HCT116 (cell line): Measurements from ENCODE around the gene TSC22D1.

Experiments used
- EZH2 ChIP-seq: fragments of 200-600 bp; sonication (generic); IDR thresholded peaks from 2 replicates; pipeline ENCODE4 v1.6.1; 2017; ENCODE audit warnings: antibody characterized with exemption, mixed run types
- EZH2phosphoT487 ChIP-seq: fragments of 200-600 bp; IDR thresholded peaks from 2 replicates; pipeline ENCODE4 v1.6.1; 2018; ENCODE audit warnings: antibody characterized with exemption, borderline replicate concordance
- FOSL1 ChIP-seq: IDR thresholded peaks from 2 replicates; pipeline ENCODE4 v1.6.1; 2012; ENCODE audit warnings: low read depth
- POLR2A ChIP-seq: IDR thresholded peaks from 2 replicates; pipeline ENCODE4 v1.7.0; 2011; ENCODE audit warnings: borderline replicate concordance; ENCODE audit not compliant: insufficient read depth, insufficient read length; ENCODE audit errors: extremely low read depth
- POLR2AphosphoS5 ChIP-seq: IDR thresholded peaks from 2 replicates; pipeline ENCODE4 v1.6.1; 2011; ENCODE audit warnings: mild to moderate bottlenecking, low read depth, low read length, moderate library complexity
- RAD21 ChIP-seq: IDR thresholded peaks from 2 replicates; pipeline ENCODE4 v1.6.1; 2012; ENCODE audit warnings: low read depth, mild to moderate bottlenecking
- SIN3A ChIP-seq: IDR thresholded peaks from 2 replicates; pipeline ENCODE4 v1.6.1; 2012; ENCODE audit warnings: low read depth
- TF ChIP-seq, protein P1 (sequence below), 3 experiments: fragments of 200-600 bp in 1 of 3; sonication (generic) in 1 of 3; IDR thresholded peaks in 2 of 3; conservative IDR thresholded peaks in 1 of 3; 2 replicates each; pipeline ENCODE4 v1.5.1; 2012 to 2017; ENCODE audit warnings: low read depth in 2 of 3, low read length in 2 of 3, antibody characterized with exemption in 1 of 3, borderline replicate concordance in 1 of 3, control low read depth in 1 of 3, mild to moderate bottlenecking in 1 of 3, mixed read lengths in 1 of 3, mixed run types in 1 of 3, moderate library complexity in 1 of 3; ENCODE audit not compliant: insufficient read depth in 1 of 3
- TF ChIP-seq, protein P2 (sequence below): IDR thresholded peaks from 2 replicates; pipeline ENCODE4 v1.6.1; 2012
- TF ChIP-seq, protein P3 (sequence below): IDR thresholded peaks from 2 replicates; pipeline ENCODE4 v1.6.1; 2011; ENCODE audit warnings: mild to moderate bottlenecking, low read length, moderate library complexity; ENCODE audit not compliant: insufficient replicate concordance; ENCODE audit errors: extremely low read depth
- TF ChIP-seq, protein P4 (sequence below): IDR thresholded peaks from 2 replicates; pipeline ENCODE4 v1.6.1; 2012; ENCODE audit warnings: low read depth

DNA sequence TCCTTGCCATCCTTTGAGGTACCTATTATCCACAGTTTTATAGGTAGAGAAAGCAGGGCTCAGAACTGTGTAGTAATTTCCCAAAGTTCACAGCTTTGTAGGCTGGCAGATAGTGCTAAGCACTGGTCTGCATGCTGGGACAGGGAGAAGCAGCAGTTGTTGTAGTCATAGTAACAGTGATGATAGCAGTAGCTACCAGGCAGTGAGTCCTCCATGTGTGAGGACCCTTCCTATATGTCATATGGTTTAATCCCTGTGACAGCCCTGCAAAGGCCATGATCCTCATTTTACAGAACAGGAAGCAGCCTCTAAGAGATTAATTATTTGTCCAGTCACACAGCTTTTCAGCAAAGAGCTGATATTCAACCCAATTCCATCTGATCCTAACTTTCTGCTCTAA, 181.5 kb downstream of the TSC22D1 start:
- no peak for TF ChIP-seq POLR2A
- no peak for TF ChIP-seq POLR2AphosphoS5
- TF ChIP-seq RAD21, result no peak
- no peak for TF ChIP-seq EZH2
- TF ChIP-seq, protein P1, sequence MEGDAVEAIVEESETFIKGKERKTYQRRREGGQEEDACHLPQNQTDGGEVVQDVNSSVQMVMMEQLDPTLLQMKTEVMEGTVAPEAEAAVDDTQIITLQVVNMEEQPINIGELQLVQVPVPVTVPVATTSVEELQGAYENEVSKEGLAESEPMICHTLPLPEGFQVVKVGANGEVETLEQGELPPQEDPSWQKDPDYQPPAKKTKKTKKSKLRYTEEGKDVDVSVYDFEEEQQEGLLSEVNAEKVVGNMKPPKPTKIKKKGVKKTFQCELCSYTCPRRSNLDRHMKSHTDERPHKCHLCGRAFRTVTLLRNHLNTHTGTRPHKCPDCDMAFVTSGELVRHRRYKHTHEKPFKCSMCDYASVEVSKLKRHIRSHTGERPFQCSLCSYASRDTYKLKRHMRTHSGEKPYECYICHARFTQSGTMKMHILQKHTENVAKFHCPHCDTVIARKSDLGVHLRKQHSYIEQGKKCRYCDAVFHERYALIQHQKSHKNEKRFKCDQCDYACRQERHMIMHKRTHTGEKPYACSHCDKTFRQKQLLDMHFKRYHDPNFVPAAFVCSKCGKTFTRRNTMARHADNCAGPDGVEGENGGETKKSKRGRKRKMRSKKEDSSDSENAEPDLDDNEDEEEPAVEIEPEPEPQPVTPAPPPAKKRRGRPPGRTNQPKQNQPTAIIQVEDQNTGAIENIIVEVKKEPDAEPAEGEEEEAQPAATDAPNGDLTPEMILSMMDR (IDR thresholded peaks at IDR 0.05 in 2 of 3, conservative IDR thresholded peaks at IDR 0.05 in 1 of 3; ENCODE audit: borderline replicate concordance in 1 of 3, insufficient read depth in 1 of 3, low read depth in 2 of 3, low read length in 2 of 3), result no peak
- TF ChIP-seq EZH2phosphoT487, result no peak
- TF ChIP-seq SIN3A, result no peak
- TF ChIP-seq, protein P2, sequence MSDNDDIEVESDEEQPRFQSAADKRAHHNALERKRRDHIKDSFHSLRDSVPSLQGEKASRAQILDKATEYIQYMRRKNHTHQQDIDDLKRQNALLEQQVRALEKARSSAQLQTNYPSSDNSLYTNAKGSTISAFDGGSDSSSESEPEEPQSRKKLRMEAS, result no peak
- TF ChIP-seq, protein P3, sequence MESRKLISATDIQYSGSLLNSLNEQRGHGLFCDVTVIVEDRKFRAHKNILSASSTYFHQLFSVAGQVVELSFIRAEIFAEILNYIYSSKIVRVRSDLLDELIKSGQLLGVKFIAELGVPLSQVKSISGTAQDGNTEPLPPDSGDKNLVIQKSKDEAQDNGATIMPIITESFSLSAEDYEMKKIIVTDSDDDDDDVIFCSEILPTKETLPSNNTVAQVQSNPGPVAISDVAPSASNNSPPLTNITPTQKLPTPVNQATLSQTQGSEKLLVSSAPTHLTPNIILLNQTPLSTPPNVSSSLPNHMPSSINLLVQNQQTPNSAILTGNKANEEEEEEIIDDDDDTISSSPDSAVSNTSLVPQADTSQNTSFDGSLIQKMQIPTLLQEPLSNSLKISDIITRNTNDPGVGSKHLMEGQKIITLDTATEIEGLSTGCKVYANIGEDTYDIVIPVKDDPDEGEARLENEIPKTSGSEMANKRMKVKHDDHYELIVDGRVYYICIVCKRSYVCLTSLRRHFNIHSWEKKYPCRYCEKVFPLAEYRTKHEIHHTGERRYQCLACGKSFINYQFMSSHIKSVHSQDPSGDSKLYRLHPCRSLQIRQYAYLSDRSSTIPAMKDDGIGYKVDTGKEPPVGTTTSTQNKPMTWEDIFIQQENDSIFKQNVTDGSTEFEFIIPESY, result no peak
- no peak for TF ChIP-seq FOSL1
- TF ChIP-seq, protein P4, sequence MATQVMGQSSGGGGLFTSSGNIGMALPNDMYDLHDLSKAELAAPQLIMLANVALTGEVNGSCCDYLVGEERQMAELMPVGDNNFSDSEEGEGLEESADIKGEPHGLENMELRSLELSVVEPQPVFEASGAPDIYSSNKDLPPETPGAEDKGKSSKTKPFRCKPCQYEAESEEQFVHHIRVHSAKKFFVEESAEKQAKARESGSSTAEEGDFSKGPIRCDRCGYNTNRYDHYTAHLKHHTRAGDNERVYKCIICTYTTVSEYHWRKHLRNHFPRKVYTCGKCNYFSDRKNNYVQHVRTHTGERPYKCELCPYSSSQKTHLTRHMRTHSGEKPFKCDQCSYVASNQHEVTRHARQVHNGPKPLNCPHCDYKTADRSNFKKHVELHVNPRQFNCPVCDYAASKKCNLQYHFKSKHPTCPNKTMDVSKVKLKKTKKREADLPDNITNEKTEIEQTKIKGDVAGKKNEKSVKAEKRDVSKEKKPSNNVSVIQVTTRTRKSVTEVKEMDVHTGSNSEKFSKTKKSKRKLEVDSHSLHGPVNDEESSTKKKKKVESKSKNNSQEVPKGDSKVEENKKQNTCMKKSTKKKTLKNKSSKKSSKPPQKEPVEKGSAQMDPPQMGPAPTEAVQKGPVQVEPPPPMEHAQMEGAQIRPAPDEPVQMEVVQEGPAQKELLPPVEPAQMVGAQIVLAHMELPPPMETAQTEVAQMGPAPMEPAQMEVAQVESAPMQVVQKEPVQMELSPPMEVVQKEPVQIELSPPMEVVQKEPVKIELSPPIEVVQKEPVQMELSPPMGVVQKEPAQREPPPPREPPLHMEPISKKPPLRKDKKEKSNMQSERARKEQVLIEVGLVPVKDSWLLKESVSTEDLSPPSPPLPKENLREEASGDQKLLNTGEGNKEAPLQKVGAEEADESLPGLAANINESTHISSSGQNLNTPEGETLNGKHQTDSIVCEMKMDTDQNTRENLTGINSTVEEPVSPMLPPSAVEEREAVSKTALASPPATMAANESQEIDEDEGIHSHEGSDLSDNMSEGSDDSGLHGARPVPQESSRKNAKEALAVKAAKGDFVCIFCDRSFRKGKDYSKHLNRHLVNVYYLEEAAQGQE, result no peak
